ENCODE measurements around the gene FHL2.

DNA sequence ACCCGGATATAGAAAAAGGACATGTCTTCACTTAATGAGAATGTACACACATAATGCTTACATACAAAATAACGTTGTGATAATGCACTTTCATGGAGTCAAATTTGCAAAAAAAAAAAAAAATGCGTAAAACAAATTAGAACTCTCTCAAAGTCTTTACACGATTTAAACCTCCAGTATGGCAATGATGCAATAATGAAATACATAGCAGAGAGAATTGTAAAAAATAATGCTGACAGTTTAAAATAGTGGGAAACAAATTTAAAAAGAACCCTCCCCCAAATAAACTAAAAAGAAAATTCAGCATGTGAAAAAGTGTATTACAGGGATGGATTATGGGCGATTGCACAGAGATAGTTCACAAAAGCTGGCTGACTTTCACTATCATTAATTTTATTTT is 46.6 kb upstream of the FHL2 start:
- TF ChIP-seq, protein P1, sequence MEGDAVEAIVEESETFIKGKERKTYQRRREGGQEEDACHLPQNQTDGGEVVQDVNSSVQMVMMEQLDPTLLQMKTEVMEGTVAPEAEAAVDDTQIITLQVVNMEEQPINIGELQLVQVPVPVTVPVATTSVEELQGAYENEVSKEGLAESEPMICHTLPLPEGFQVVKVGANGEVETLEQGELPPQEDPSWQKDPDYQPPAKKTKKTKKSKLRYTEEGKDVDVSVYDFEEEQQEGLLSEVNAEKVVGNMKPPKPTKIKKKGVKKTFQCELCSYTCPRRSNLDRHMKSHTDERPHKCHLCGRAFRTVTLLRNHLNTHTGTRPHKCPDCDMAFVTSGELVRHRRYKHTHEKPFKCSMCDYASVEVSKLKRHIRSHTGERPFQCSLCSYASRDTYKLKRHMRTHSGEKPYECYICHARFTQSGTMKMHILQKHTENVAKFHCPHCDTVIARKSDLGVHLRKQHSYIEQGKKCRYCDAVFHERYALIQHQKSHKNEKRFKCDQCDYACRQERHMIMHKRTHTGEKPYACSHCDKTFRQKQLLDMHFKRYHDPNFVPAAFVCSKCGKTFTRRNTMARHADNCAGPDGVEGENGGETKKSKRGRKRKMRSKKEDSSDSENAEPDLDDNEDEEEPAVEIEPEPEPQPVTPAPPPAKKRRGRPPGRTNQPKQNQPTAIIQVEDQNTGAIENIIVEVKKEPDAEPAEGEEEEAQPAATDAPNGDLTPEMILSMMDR (IDR thresholded peaks at IDR 0.05; ENCODE audit: low read length), result no peak
- TF ChIP-seq EZH2 (optimal IDR thresholded peaks at IDR 0.05; ENCODE audit: low read depth, low read length) (no peak), EZH2phosphoT487 (IDR thresholded peaks at IDR 0.05; ENCODE audit: low read length) (no peak)

All from MM.1S (cell line).